CD4-positive, alpha-beta memory T cell (primary cell): ENCODE data around the gene ASCC2. TPM values are rescaled to one million over a fixed set of nuclear protein-coding genes. Genes with fewer than 3 reads are reported as not detected.

Source experiments
- CTCF ChIA-PET: fragments of 350-600 bp; sonication (Branson Sonifier 250); formaldehyde crosslinking; loops from one replicate; lab custom pipeline; 2021; ENCODE audit warnings: inconsistent platforms; ENCODE audit not compliant: partially characterized antibody; lab: Charles Lee
- POLR2A ChIA-PET: fragments of 350-600 bp; sonication (Branson Sonifier 250); formaldehyde crosslinking; loops from one replicate; lab custom pipeline; 2021; ENCODE audit not compliant: partially characterized antibody; lab: Charles Lee
- DNase-seq, 5 donors: peaks; one replicate each; pipeline versions ENCODE4 v3.0.0 to v3.0.0-alpha.2; 2020 to 2022; ENCODE audit warnings: mixed read lengths in 1 of 5
- H3K27ac ChIP-seq: one replicate; pipeline ENCODE4 v1.7.0; 2013; ENCODE audit warnings: low read depth, low read length
- H3K27me3 ChIP-seq: 2 replicates; pipeline ENCODE4 v1.7.0; 2013; ENCODE audit warnings: mild to moderate bottlenecking, low read length, moderate library complexity; ENCODE audit not compliant: insufficient read depth
- H3K36me3 ChIP-seq: 2 replicates; pipeline ENCODE4 v1.7.0; 2013; ENCODE audit warnings: mild to moderate bottlenecking, low read length, moderate library complexity; ENCODE audit not compliant: insufficient read depth
- H3K4me1 ChIP-seq: 2 replicates; pipeline ENCODE4 v1.7.0; 2013; ENCODE audit warnings: mild to moderate bottlenecking, low read length, moderate library complexity; ENCODE audit not compliant: insufficient read depth
- H3K4me3 ChIP-seq, 2 donors: one replicate each; pipeline ENCODE4 v1.7.0; 2013; ENCODE audit warnings: low read length in 2 of 2, mild to moderate bottlenecking in 1 of 2
- H3K9me3 ChIP-seq, 2 donors: one replicate each; pipeline ENCODE4 v1.7.0; 2013; ENCODE audit warnings: low read length in 2 of 2, control low read depth in 1 of 2; ENCODE audit not compliant: control insufficient read depth in 1 of 2
- H3K27ac Mint-ChIP-seq, 7 donors: one replicate each; pipeline ENCODE4 v1.8.0; 2020 to 2021; ENCODE audit warnings: mixed read lengths in 7 of 7, mild to moderate bottlenecking in 6 of 7, inconsistent platforms in 3 of 7, moderate library complexity in 3 of 7
- H3K27me3 Mint-ChIP-seq, 2 donors: one replicate each; pipeline ENCODE4 v1.8.0; 2020 to 2021; ENCODE audit warnings: mixed read lengths in 2 of 2
- H3K36me3 Mint-ChIP-seq, 2 donors: one replicate each; pipeline ENCODE4 v1.8.0; 2020 to 2021; ENCODE audit warnings: mixed read lengths in 2 of 2, inconsistent platforms in 1 of 2, mild to moderate bottlenecking in 1 of 2
- H3K4me1 Mint-ChIP-seq, 4 donors: one replicate each; pipeline ENCODE4 v1.8.0; 2020 to 2021; ENCODE audit warnings: mixed read lengths in 4 of 4, mild to moderate bottlenecking in 1 of 4
- H3K4me3 Mint-ChIP-seq, 8 donors: one replicate each; pipeline ENCODE4 v1.8.0; 2020 to 2021; ENCODE audit warnings: mixed read lengths in 8 of 8, mild to moderate bottlenecking in 7 of 8, moderate library complexity in 6 of 8, inconsistent platforms in 3 of 8
- H3K9me3 Mint-ChIP-seq, 8 donors: one replicate each; pipeline ENCODE4 v1.8.0; 2020 to 2021; ENCODE audit warnings: mixed read lengths in 8 of 8, mild to moderate bottlenecking in 5 of 8, inconsistent platforms in 3 of 8, moderate library complexity in 1 of 8
- intact Hi-C: fragments of 100-400 bp; cut with micrococcal nuclease; formaldehyde crosslinking; loops from one replicate; pipeline ENCODE4 v1.15.1; 2023
- polyA plus RNA-seq, 2 donors: library from polyadenylated mRNA; unstranded; fragments of 300-500 nt; fragmentation: Illumina TruSeq; gene quantifications; one replicate each; pipeline ENCODE4 v1.2.3, GENCODE V29; 2021
- total RNA-seq, 2 experiments: library from RNA; stranded (reverse); gene quantifications; one replicate each; pipeline ENCODE4 v1.2.3, GENCODE V29; 2021

The ASCC2 gene
- total and polyA plus RNA-seq, 4 experiments from 2014 or later = 21.4 to 88.7 (median 75.0) TPM

- H3K4me1 ChIP-seq = no peaks in the 10 kb centered on the region
- H3K4me3 Mint-ChIP-seq = no peak overlapping the region
- H3K27ac ChIP-seq = no peak overlapping the region
- H3K27me3 ChIP-seq = no peaks in the 10 kb centered on the region
- no peak overlapping the region for H3K27ac Mint-ChIP-seq
- H3K4me1 Mint-ChIP-seq = no peaks in the 10 kb centered on the region
- H3K9me3 ChIP-seq = no peaks in the 10 kb centered on the region
- H3K36me3 Mint-ChIP-seq = peaks cover 0 to 1% of the 10 kb centered on the region in 2 donors
- intact Hi-C loops = no loop called here
- ChIA-PET CTCF (no interaction called here), POLR2A (no interaction called here)
- no peaks in the 10 kb centered on the region for H3K9me3 Mint-ChIP-seq
- no peaks in the 10 kb centered on the region for H3K27me3 Mint-ChIP-seq
- no peak overlapping the region for H3K4me3 ChIP-seq
- H3K36me3 ChIP-seq = no peaks in the 10 kb centered on the region
- DNase-seq = no peak
Measured at GRCh38 chr22:29782061-29782845, 55.8 kb downstream of the ASCC2 start.

DNA sequence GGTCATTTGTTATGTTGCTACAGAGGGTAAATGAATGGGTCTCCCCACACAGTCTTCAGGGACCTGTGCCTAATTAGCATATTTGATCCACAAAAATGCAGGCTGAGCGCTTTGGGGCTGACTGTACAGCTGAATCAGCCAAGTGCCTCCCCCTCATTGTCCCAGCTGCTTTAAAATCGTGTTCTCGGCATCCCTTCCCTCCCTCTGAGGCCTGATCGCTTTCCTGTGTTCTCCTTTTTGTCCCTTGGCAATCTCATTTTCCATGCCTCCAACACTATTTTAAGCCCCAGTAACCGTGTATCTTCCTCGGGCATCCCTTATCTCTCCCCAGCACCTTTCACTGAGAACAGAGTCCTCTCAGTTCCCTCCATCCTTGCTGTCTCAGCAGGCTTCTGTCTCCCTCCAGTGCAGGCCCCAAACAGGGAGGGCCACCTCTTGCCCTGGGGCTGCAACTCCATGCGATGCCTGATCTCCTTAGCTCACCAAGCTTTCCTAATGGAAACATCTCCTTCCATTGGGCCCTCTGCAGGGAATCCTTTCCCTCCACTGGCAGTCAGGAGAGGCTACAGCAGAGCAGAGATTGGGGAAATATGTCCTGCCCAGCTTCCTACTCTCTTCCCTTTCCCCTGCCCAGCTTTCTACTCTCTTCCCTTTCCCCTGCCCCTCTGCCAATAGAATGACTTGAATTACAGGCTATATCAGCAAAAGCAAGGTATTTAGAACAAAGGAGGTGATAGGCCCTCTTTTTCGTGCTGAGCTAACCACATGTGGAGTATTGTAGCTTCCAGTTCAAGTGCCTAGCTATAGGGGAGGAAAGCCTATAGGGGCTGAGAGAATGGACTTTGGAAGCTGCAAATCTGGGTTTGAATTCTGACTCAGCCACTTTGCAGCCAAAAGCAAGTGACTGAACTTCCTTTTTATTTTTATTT, 57.1 kb downstream of the ASCC2 start:
- POLR2A ChIA-PET = no interaction called here
- CTCF ChIA-PET = no interaction called here
- no peaks in the 10 kb centered on the region for H3K4me1 Mint-ChIP-seq

DNA sequence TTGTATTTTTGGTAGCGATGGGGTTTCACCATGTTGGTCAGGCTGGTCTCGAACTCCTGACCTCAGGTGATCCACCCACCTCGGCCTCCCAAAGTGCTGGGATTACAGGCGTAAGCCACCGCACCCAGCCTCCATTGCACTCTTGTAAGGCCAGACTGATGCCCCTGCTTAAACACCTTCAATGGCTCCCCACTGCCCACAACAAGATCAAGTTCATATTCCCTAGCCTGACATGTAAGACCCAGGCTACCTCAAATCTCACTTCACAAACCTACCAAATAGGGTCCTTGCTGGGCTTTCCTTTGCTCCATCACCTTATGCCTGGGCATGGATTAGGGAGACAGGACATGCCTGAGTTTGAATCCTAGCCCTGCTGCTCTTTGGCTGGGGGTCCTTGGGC, 57.9 kb downstream of the ASCC2 start:
- Histone ChIP-seq H3K27ac (no peak overlapping the region), H3K4me3 (no peak overlapping the region), H3K36me3 (no peaks in the 10 kb centered on the region), H3K4me1 (no peaks in the 10 kb centered on the region), H3K9me3 (no peaks in the 10 kb centered on the region), H3K27me3 (no peaks in the 10 kb centered on the region)
- H3K27ac Mint-ChIP-seq = peak overlapping the region in 1 of 7 donors; percentile 47
- no peaks in the 10 kb centered on the region for H3K27me3 Mint-ChIP-seq
- DNase-seq = no peak
- intact Hi-C loops = no loop called here
- H3K4me3 Mint-ChIP-seq = no peak overlapping the region
- no peaks in the 10 kb centered on the region for H3K9me3 Mint-ChIP-seq
- no peaks in the 10 kb centered on the region for H3K36me3 Mint-ChIP-seq
- POLR2A ChIA-PET = no interaction called here
- no peaks in the 10 kb centered on the region for H3K4me1 Mint-ChIP-seq
- CTCF ChIA-PET = no interaction called here

More for the DNA sequence above, 57.1 kb downstream of the ASCC2 start:
- peak overlapping the region in 1 of 8 donors; percentile 25 for H3K4me3 Mint-ChIP-seq
- no peaks in the 10 kb centered on the region for H3K36me3 ChIP-seq
- peak overlapping the region in 2 of 7 donors; percentile 42 to 47 for H3K27ac Mint-ChIP-seq
- no peak for DNase-seq
- no peaks in the 10 kb centered on the region for H3K27me3 Mint-ChIP-seq
- no peaks in the 10 kb centered on the region for H3K4me1 ChIP-seq
- H3K27me3 ChIP-seq = no peaks in the 10 kb centered on the region
- no peak overlapping the region for H3K27ac ChIP-seq
- no peaks in the 10 kb centered on the region for H3K36me3 Mint-ChIP-seq
- no peaks in the 10 kb centered on the region for H3K9me3 ChIP-seq
- no peak overlapping the region for H3K4me3 ChIP-seq
- intact Hi-C loops = no loop called here
- no peaks in the 10 kb centered on the region for H3K9me3 Mint-ChIP-seq

DNA sequence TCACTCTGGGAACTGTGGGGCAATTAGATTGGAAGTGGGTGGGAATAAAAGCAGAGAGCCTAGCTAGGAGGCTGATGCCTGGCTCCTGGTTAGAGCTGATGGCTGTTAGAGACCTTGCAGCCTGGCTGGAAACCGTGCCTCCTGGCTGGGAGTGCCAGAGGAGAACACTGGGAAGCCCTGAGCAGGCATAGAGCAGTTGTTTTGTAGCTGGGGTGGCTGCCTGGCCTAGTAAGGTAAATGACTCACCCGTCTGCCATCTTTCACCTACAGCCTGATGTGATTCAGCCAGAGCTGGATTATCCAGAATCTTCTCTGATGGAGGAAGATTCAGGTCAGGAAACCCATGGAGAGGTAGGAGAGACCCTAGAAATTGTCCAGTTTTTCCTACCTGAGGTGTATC, 64.8 kb downstream of the ASCC2 start:
- H3K36me3 ChIP-seq = peaks cover 11% of the 10 kb centered on the region
- no peaks in the 10 kb centered on the region for H3K9me3 ChIP-seq
- intact Hi-C loops = no loop called here
- CTCF ChIA-PET = interaction anchor here (1.2 to 1.3 kb wide), 2 partner anchors 10 to 16 kb away, joined by 3 read pairs; no protein-coding TSS in a partner anchor
- peak overlapping the region in 1 of 7 donors; percentile 70 for H3K27ac Mint-ChIP-seq
- H3K27me3 Mint-ChIP-seq = no peaks in the 10 kb centered on the region
- H3K9me3 Mint-ChIP-seq = no peaks in the 10 kb centered on the region
- no peaks in the 10 kb centered on the region for H3K27me3 ChIP-seq
- peaks cover 12% of the 10 kb centered on the region for H3K4me1 ChIP-seq
- peaks cover 3 to 18% (median 7%) of the 10 kb centered on the region in 4 donors for H3K4me1 Mint-ChIP-seq
- no peak overlapping the region for H3K27ac ChIP-seq
- POLR2A ChIA-PET = no interaction called here
- H3K4me3 ChIP-seq = no peak overlapping the region
- no peak for DNase-seq
- H3K36me3 Mint-ChIP-seq = peaks cover 7 to 24% of the 10 kb centered on the region in 2 donors
- H3K4me3 Mint-ChIP-seq = no peak overlapping the region

GRCh38 chr22:29772170-29772641, 65.9 kb downstream of the ASCC2 start:
- ChIA-PET CTCF (no interaction called here), POLR2A (interaction anchor here (0.7 kb wide), 1 partner anchor 1441 kb away, joined by 3 read pairs; no protein-coding TSS in a partner anchor)

DNA sequence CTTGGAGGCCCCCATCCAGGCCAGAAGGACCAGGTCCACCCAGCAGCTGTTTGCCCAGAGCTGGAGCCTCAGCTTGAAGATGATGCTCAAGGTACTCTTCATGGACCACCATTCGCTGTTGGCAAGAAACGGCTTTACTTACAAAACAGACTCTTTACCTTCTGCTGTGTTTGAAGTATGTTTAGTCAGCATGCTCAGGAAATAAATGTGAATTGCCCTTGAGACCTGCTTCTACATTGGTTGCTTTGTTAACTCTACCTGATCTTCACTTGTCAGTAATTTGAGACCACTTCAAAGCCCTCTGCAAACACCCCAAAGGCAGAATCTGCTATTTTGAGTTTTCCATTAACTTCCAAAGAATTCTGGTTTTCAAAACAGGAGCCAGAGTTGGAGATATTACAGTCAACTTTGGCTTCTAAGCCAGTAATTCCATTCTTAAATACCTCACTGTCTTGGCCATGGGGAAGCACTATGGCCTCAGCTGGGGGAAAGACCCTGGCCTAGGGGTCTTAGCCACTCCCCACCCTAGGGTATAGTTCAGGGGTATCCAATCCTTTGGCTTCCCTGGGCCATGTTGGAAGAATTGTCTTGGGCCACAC, 68.3 kb downstream of the ASCC2 start:
- no peak overlapping the region for H3K4me3 ChIP-seq
- intact Hi-C loops = loop anchor here (5.0 to 10.0 kb wide), 3 partner anchors 317 to 655 kb away; partner anchors contain the start of gene MTFP1
- no peaks in the 10 kb centered on the region for H3K27me3 ChIP-seq
- DNase-seq = no peak
- no peak overlapping the region for H3K27ac ChIP-seq
- CTCF ChIA-PET = no interaction called here
- no peaks in the 10 kb centered on the region for H3K9me3 ChIP-seq
- POLR2A ChIA-PET = interaction anchor here (0.9 kb wide), 1 partner anchor 68 kb away, joined by 3 read pairs; the partner anchor contains the start of gene ASCC2
- H3K36me3 Mint-ChIP-seq = peaks cover 7 to 33% of the 10 kb centered on the region in 2 donors
- peaks cover 19 to 50% (median 26%) of the 10 kb centered on the region in 4 donors for H3K4me1 Mint-ChIP-seq
- no peak overlapping the region for H3K27ac Mint-ChIP-seq
- H3K36me3 ChIP-seq = peaks cover 11% of the 10 kb centered on the region
- no peaks in the 10 kb centered on the region for H3K27me3 Mint-ChIP-seq
- H3K9me3 Mint-ChIP-seq = no peaks in the 10 kb centered on the region
- H3K4me3 Mint-ChIP-seq = no peak overlapping the region
- peaks cover 29% of the 10 kb centered on the region for H3K4me1 ChIP-seq

More at GRCh38 chr22:29772170-29772641, 65.9 kb downstream of the ASCC2 start:
- Mint-ChIP-seq H3K27ac (no peak overlapping the region), H3K4me1 (peaks cover 9 to 27% (median 12%) of the 10 kb centered on the region in 4 donors), H3K9me3 (no peaks in the 10 kb centered on the region), H3K4me3 (peak overlapping the region in 1 of 8 donors; percentile 41), H3K36me3 (peaks cover 7 to 33% of the 10 kb centered on the region in 2 donors), H3K27me3 (no peaks in the 10 kb centered on the region)
- Histone ChIP-seq H3K9me3 (no peaks in the 10 kb centered on the region), H3K4me1 (peaks cover 19% of the 10 kb centered on the region), H3K27me3 (no peaks in the 10 kb centered on the region), H3K27ac (no peak overlapping the region), H3K4me3 (no peak overlapping the region), H3K36me3 (peaks cover 11% of the 10 kb centered on the region)
- intact Hi-C loops = no loop called here
- no peak for DNase-seq
